ENCODE data around the gene TRIOBP. TPM values are rescaled to one million over a fixed set of nuclear protein-coding genes. Genes with fewer than 3 reads are reported as not detected.
A peak's percentile ranks its signal among the peaks of the same experiment; 100 is the strongest.

Gene TRIOBP
- total and polyA plus RNA-seq, 9 donors, result 36.4 to 61.5 (median 52.4) TPM

DNA sequence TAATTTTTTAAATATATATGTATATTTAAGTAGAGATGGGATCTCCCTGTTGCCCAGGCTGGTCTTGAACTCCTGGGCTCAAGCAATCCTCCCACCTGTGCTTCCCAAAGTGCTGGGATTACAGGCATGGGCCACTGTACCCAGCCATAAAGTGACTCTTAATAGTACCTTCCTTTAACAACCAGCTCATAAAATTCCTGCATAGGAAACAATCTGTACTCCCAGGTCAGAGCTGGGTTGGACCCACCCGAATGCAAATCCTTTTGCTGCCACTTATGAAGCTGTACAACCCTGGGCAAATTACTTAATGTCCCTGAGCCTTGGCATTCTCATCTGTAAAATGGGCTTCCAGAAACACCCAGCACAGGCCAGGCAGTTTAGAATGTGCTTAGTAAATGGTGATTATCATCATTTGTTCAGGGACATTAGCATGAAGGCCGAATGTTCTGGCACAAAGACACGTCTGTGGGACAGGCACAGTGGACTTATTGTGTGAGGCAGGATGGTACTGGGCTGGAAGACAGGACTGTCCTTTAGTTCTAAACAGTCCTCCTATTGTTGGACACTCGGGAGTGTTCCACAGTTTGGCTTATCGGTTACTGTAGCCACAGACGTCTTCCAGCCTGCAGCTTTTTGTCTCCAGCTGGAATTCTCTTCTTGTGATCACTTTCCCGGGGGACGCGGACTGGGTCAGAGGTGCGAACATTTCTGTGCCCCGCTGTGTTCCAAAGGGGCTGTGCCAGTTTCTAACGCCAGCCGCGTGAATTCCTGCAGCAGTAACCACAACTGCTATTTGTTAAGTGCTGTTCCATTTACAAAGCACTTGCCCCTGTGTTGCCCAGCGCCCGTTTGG is 32.4 kb upstream of the TRIOBP start:
- 69% methylated on average over 16 of the region's 16 CpGs for WGBS (ENCODE audit: insufficient coverage)

DNA sequence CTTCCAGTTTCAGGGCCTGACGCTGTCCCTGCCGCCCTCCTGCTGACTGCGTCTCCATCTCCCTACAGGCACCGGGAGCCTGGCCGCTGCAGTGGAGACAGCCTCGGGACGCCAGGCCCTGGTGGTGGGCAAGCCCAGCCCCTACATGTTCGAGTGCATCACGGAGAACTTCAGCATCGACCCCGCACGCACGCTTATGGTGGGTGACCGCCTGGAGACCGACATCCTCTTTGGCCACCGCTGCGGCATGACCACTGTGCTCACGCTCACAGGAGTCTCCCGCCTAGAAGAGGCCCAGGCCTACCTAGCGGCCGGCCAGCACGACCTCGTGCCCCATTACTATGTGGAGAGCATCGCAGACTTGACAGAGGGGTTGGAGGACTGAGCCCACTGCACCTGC is 31.4 kb upstream of the TRIOBP start:
- Histone ChIP-seq H3K9me3 (replicated peaks; ENCODE audit: control insufficient read depth, low read depth, low read length) (no peaks in the 10 kb centered on the region), H3K27me3 (ENCODE audit: control insufficient read depth, insufficient read depth, low read length) (no peaks in the 10 kb centered on the region), H3K36me3 (ENCODE audit: control insufficient read depth, insufficient read depth, low read length) (peaks cover 20% of the 10 kb centered on the region), H3K4me1 (ENCODE audit: control insufficient read depth, insufficient read depth, low read length) (peaks cover 39% of the 10 kb centered on the region), H3K27ac (ENCODE audit: low read length) (no peak overlapping the region), H3K4me3 (ENCODE audit: low read length) (no peak overlapping the region)
- 94% methylated on average over 22 of the region's 24 CpGs for WGBS (ENCODE audit: insufficient coverage)
- DNase-seq, result no peak

More for the DNA sequence above, 32.4 kb upstream of the TRIOBP start:
- Histone ChIP-seq H3K4me3 (ENCODE audit: low read length) (no peak overlapping the region), H3K27me3 (ENCODE audit: control insufficient read depth, insufficient read depth, low read length) (no peaks in the 10 kb centered on the region), H3K4me1 (ENCODE audit: control insufficient read depth, insufficient read depth, low read length) (peaks cover 49% of the 10 kb centered on the region), H3K9me3 (replicated peaks; ENCODE audit: control insufficient read depth, low read depth, low read length) (no peaks in the 10 kb centered on the region), H3K27ac (ENCODE audit: low read length) (no peak overlapping the region), H3K36me3 (ENCODE audit: control insufficient read depth, insufficient read depth, low read length) (peaks cover 22% of the 10 kb centered on the region)
- DNase-seq, result peak; percentile 57

DNA sequence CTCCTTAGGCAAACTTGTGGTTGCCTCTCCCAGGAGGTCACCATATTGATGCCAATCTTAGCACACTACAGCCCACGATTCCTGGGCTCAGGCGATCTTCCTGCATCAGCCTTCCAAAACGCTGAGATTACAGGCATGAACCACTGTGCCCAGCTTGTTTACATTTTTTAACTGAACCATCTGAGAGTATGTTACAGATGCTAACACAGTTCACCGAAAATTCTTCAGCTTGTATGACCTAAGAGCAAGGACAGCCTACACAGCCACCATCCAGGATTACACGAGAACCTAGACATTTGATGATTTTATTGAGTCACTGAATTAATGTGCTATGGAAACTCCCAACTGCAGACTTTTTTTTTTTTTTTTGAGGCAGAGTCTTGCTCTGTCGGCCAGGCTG is 27.3 kb upstream of the TRIOBP start:
- 87% methylated on average over 3 of the region's 6 CpGs for WGBS (ENCODE audit: insufficient coverage)

DNA sequence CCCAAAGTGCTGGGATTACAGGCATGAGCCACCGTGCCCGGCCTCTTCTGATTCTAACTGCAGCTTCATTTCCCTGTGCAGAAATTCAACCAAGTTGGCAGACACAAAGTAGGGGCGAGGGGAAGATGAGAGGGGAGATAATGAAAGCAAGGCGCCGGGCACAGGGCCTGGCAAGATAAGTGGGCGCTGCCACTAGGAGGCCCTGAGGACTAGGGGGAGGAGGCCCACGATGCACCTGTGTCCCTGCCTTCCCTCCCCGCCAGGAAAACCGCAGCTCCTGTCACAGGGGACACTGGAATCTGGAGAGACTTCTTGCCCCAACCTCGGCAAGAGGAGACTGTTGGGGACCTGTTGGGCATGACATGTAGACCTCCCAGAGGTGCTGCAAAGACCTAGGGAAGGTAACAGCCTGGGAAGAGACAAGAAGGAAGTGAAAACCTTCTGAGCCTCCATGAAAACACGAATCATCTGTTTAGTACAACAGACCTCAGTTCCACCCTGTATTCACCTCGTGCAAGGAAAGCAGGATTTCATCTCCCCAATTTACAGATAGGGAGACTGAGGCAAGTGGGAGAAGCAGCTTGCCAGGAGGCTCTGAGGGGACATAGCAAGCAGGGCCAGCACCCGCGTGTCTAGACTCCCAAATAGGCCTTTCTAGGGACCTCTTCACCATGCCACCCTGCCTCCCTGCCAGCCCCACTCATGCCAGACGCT is 24.5 kb upstream of the TRIOBP start:
- H3K4me1 ChIP-seq (ENCODE audit: control insufficient read depth, insufficient read depth, low read length), result peaks cover 40% of the 10 kb centered on the region
- no peaks in the 10 kb centered on the region for H3K9me3 ChIP-seq (replicated peaks; ENCODE audit: control insufficient read depth, low read depth, low read length)
- no peak overlapping the region for H3K4me3 ChIP-seq (ENCODE audit: low read length)
- no peaks in the 10 kb centered on the region for H3K27me3 ChIP-seq (ENCODE audit: control insufficient read depth, insufficient read depth, low read length)
- H3K27ac ChIP-seq (ENCODE audit: low read length), result no peak overlapping the region
- no peaks in the 10 kb centered on the region for H3K36me3 ChIP-seq (ENCODE audit: control insufficient read depth, insufficient read depth, low read length)
- DNase-seq, result no peak
- WGBS (ENCODE audit: insufficient coverage), result 79% methylated on average over 5 of the region's 15 CpGs

More for the DNA sequence above, 27.3 kb upstream of the TRIOBP start:
- no peak overlapping the region for H3K27ac ChIP-seq (ENCODE audit: low read length)
- H3K36me3 ChIP-seq (ENCODE audit: control insufficient read depth, insufficient read depth, low read length), result peaks cover 20% of the 10 kb centered on the region
- no peaks in the 10 kb centered on the region for H3K9me3 ChIP-seq (replicated peaks; ENCODE audit: control insufficient read depth, low read depth, low read length)
- no peak for DNase-seq
- H3K4me3 ChIP-seq (ENCODE audit: low read length), result no peak overlapping the region
- no peaks in the 10 kb centered on the region for H3K27me3 ChIP-seq (ENCODE audit: control insufficient read depth, insufficient read depth, low read length)
- H3K4me1 ChIP-seq (ENCODE audit: control insufficient read depth, insufficient read depth, low read length), result peaks cover 25% of the 10 kb centered on the region

DNA sequence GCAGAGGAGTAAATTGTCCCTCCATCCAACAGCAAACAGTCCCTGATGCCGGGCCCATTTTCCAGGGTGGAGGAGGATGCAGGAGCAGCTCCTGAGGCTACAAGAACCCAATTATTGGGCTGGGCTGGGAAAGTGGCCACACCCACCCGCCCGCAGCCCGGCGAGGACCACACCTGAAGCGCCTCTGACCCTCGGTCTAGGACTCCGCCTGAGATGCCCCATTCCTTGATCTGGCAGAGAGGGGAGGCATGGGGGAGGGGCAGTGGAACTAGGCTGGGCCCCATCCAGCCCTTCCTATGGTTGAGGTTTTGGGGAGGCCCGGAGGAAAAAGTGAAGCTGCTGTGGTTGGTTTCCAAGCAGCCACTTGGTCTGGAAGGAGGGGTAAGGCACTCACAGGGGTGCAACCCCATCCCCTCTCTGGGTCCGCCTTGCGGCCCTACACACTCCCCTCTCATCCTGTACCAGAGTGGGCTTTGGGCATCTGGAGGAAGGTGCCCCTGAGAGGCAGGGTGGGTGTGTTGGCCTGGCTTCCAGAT is 23.9 kb upstream of the TRIOBP start:
- Histone ChIP-seq H3K27me3 (ENCODE audit: control insufficient read depth, insufficient read depth, low read length) (no peaks in the 10 kb centered on the region), H3K36me3 (ENCODE audit: control insufficient read depth, insufficient read depth, low read length) (peaks cover 3% of the 10 kb centered on the region), H3K9me3 (replicated peaks; ENCODE audit: control insufficient read depth, low read depth, low read length) (no peaks in the 10 kb centered on the region), H3K27ac (ENCODE audit: low read length) (peak overlapping the region; percentile 25), H3K4me1 (ENCODE audit: control insufficient read depth, insufficient read depth, low read length) (peaks cover 46% of the 10 kb centered on the region), H3K4me3 (ENCODE audit: low read length) (no peak overlapping the region)
- DNase-seq, result no peak
- 70% methylated on average over 7 of the region's 11 CpGs for WGBS (ENCODE audit: insufficient coverage)

DNA sequence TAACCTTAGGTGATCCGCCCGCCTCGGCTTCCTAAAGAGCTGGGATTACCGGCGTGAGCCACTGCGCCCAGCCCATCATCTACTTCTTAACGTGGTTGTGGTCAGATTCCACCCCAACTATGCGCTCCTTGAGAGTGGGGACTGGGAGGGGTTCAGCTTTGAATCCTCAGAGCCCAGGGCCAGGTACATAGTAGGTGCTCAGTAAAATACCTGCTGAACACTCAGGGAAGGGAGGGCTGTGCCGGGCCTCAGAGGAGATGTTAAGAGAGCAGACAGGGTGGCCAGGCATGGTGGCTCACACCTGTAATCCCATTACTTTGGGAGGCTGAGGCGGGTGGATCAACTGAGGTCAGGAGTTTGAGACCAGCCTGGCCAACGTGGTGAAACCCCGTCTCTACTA is 22.6 kb upstream of the TRIOBP start:
- no peaks in the 10 kb centered on the region for H3K27me3 ChIP-seq (ENCODE audit: control insufficient read depth, insufficient read depth, low read length)
- H3K4me1 ChIP-seq (ENCODE audit: control insufficient read depth, insufficient read depth, low read length), result peaks cover 50% of the 10 kb centered on the region
- WGBS (ENCODE audit: insufficient coverage), result 100% methylated on average over 7 of the region's 12 CpGs
- H3K4me3 ChIP-seq (ENCODE audit: low read length), result no peak overlapping the region
- DNase-seq, result no peak
- H3K36me3 ChIP-seq (ENCODE audit: control insufficient read depth, insufficient read depth, low read length), result peaks cover 14% of the 10 kb centered on the region
- peak overlapping the region; percentile 99 for H3K27ac ChIP-seq (ENCODE audit: low read length)
- H3K9me3 ChIP-seq (replicated peaks; ENCODE audit: control insufficient read depth, low read depth, low read length), result no peaks in the 10 kb centered on the region

DNA sequence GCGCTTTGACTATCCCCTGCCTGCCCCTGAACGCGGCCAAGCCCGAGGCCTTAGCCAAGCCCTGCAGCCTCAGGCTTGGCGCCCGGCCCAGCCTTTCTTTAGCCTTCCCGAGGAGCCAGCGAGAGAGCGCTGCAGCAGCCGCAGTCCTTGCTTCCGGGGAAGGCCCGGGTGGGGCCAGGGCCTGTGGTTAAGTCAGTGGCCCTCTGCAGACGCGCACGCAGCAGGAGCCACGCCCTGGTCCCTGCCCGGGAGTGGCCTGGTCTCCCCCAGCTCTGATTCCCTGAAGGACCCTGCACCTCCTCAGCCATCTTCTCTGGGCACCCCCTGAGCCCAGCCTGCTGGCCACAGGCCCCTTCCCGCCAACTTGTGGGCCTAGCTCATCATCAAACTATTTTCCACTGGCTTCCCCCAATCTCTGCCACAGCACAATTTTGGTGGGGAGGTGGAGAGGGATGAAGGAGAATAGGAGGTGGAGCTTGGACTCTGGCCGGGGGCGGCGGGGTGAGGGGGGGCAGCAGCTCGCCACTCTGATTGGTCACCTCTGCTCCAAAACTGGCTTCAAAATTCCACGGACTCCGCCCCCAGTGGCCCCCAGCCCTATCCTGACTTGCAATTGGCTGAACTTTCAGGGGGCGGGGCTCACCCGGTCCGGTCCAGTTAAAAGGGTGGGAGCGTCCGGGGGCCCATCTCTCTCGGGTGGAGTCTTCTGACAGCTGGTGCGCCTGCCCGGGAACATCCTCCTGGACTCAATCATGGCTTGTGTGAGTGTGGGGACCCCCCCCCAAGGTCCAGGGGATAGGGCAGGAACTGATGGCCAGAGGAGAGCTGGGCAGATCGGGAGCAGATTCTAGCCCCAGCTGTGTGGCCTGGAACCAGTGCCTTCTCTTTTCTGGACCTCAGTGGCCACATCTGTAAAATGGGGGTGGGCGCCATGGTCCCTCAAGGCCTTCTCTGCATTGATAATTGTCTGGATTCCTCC is 21.6 kb upstream of the TRIOBP start, which contains the start of gene LGALS1:
Gene LGALS1, plus strand, starts transcription at position 686 of the 979 bp plus-strand sequence. Its CDS starts 67 bp downstream, at position 753.
- Histone ChIP-seq H3K36me3 (ENCODE audit: control insufficient read depth, insufficient read depth, low read length) (peaks cover 23% of the 10 kb centered on the region), H3K4me3 (ENCODE audit: low read length) (peak within 1 kb of the TSS; percentile 80), H3K9me3 (replicated peaks; ENCODE audit: control insufficient read depth, low read depth, low read length) (no peaks in the 10 kb centered on the region), H3K27me3 (ENCODE audit: control insufficient read depth, insufficient read depth, low read length) (no peaks in the 10 kb centered on the region), H3K27ac (ENCODE audit: low read length) (peak within 1 kb of the TSS; percentile 99), H3K4me1 (ENCODE audit: control insufficient read depth, insufficient read depth, low read length) (peaks cover 50% of the 10 kb centered on the region)
- peak; percentile 99 for DNase-seq
- WGBS (ENCODE audit: insufficient coverage), result 2% methylated on average over 29 of the region's 34 CpGs

DNA sequence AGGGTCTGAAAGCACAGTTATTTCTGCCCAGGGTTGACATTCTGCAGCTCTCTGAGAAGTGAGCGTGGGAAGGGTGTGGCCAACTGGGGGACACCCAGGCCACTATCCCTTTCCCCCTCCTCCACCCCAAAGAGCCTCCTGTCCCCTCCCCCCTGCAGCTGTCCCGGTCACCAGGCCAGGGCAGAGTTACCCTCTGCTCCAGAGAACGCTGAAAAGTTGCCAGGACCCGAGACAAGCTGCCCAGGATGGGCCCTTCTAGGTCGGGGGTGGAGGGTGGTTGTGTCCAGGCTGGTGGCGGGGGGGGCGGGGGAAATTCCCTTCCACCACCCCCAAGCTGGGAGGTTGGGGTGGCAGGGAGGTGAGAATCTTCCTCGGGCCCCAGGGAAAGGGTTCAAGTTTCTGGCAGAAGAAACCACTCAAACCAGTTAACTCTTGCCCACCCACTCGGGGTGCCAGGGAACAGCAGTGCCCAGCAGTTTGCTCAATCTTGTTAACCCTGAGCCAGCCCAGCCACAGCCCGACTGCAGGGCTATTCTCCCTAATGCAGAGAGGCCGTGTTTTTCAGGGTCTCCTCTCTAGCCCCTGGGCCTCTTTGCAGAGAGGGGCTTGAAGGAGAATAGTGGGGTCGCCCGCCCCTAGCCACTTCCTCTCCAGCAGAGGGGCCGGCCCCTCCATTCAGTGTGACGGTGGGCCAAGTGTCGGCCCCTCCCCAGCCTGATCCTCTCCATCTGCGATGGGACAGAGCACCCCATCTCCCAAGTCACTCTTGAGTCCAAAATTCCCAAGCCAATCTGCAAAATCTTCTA is 20.7 kb upstream of the TRIOBP start:
- peak; percentile 88 for DNase-seq
- H3K4me1 ChIP-seq (ENCODE audit: control insufficient read depth, insufficient read depth, low read length), result peaks cover 58% of the 10 kb centered on the region
- peak overlapping the region; percentile 99 for H3K27ac ChIP-seq (ENCODE audit: low read length)
- H3K4me3 ChIP-seq (ENCODE audit: low read length), result peak overlapping the region; percentile 80
- 0% methylated on average over 6 of the region's 17 CpGs for WGBS (ENCODE audit: insufficient coverage)
- no peaks in the 10 kb centered on the region for H3K9me3 ChIP-seq (replicated peaks; ENCODE audit: control insufficient read depth, low read depth, low read length)
- no peaks in the 10 kb centered on the region for H3K27me3 ChIP-seq (ENCODE audit: control insufficient read depth, insufficient read depth, low read length)
- H3K36me3 ChIP-seq (ENCODE audit: control insufficient read depth, insufficient read depth, low read length), result peaks cover 30% of the 10 kb centered on the region
